Suprapubic skin (tissue), 3 donors: ENCODE results near the gene ALDH3B2.

Experiments
- POLR2A ChIP-seq, 2 donors: fragments of 450-650 bp; IDR thresholded peaks; one replicate each; pipeline ENCODE4 v1.6.1; 2017; ENCODE audit warnings: antibody characterized with exemption in 2 of 2, mild to moderate bottlenecking in 2 of 2, moderate library complexity in 2 of 2
- TF ChIP-seq, protein P1 (sequence below), 2 donors: fragments of 200-600 bp in 1 of 2; fragments of 450-650 bp in 1 of 2; sonication (generic) in 1 of 2; IDR thresholded peaks; one replicate each; pipeline ENCODE4 v1.5.1; 2016 to 2019; ENCODE audit warnings: antibody characterized with exemption in 2 of 2, mild to moderate bottlenecking in 1 of 2, moderate library complexity in 1 of 2

DNA sequence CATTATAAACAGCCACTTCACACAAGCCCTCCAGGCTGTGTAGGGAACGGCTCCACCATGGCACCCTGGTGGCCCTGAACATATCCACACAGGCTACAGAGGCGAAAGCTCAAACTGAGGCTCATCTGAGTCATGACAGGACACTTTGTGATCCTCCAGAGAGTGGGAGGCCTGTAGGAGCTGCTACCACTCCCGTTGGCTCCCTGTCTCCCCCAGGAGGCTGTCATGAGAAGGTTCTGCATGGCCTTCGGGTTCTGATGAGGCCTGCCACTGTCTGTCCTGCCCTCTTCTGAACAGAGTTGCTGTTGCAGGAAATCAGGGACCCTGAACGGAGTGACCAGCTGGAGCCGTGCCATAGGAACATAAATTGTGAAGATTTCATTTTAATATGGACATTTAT lies 23.8 kb upstream of the ALDH3B2 start:
- TF ChIP-seq, protein P1, sequence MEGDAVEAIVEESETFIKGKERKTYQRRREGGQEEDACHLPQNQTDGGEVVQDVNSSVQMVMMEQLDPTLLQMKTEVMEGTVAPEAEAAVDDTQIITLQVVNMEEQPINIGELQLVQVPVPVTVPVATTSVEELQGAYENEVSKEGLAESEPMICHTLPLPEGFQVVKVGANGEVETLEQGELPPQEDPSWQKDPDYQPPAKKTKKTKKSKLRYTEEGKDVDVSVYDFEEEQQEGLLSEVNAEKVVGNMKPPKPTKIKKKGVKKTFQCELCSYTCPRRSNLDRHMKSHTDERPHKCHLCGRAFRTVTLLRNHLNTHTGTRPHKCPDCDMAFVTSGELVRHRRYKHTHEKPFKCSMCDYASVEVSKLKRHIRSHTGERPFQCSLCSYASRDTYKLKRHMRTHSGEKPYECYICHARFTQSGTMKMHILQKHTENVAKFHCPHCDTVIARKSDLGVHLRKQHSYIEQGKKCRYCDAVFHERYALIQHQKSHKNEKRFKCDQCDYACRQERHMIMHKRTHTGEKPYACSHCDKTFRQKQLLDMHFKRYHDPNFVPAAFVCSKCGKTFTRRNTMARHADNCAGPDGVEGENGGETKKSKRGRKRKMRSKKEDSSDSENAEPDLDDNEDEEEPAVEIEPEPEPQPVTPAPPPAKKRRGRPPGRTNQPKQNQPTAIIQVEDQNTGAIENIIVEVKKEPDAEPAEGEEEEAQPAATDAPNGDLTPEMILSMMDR (IDR thresholded peaks at IDR 0.05): no peak
- TF ChIP-seq POLR2A (IDR thresholded peaks at IDR 0.05): no peak
